Muscle layer of duodenum (tissue), 2 donors: ENCODE results near the gene CDK19.

Experiments
- H3K27ac ChIP-seq: one replicate; pipeline ENCODE4 v1.7.0; 2013; ENCODE audit warnings: mild to moderate bottlenecking, low read length
- H3K27me3 ChIP-seq: one replicate; pipeline ENCODE4 v1.7.0; 2013; ENCODE audit warnings: low read depth, mild to moderate bottlenecking, control low read depth, low read length
- H3K36me3 ChIP-seq, 2 donors: one replicate each; pipeline ENCODE4 v1.7.0; 2013; ENCODE audit warnings: low read length in 2 of 2, control low read depth in 1 of 2, mild to moderate bottlenecking in 1 of 2; ENCODE audit not compliant: insufficient read depth in 2 of 2, control insufficient read depth in 1 of 2
- H3K4me1 ChIP-seq, 2 donors: one replicate each; pipeline ENCODE4 v1.7.0; 2013; ENCODE audit warnings: low read length in 2 of 2, mild to moderate bottlenecking in 2 of 2, control low read depth in 1 of 2, moderate library complexity in 1 of 2; ENCODE audit not compliant: insufficient read depth in 2 of 2, control insufficient read depth in 1 of 2
- H3K4me3 ChIP-seq, 2 donors: one replicate each; pipeline ENCODE4 v1.7.0; 2013; ENCODE audit warnings: low read length in 2 of 2, low read depth in 1 of 2, mild to moderate bottlenecking in 1 of 2
- H3K9me3 ChIP-seq, 2 donors: one replicate each; pipeline ENCODE4 v1.7.0; 2013; ENCODE audit warnings: low read length in 2 of 2, control low read depth in 1 of 2, mild to moderate bottlenecking in 1 of 2; ENCODE audit not compliant: control insufficient read depth in 1 of 2
- donor health status: healthy.

CDK19 gene

DNA sequence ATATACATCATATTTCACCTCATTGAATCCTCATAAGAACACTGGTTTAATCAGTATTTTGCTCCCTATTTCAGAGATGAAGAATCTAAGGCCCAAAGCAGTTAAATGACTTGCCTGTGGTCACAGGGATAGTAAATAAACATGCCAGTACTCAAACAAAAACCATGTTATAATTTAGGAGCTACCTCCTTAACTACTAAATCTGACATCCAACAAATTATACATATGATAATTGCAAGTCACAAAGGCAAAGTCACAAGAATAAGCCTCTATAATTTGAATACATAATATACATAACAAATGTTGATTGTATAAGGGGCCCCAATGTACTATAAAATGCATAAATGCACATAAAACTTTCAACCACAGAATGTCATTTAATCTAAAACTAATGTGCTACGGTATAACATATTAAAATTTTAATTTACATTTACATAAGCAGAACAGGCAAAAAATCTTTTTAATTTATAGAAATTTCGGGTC is 181.5 kb downstream of the CDK19 start:
- Histone ChIP-seq H3K27ac (no peak overlapping the region), H3K4me1 (no peaks in the 10 kb centered on the region), H3K9me3 (no peaks in the 10 kb centered on the region), H3K36me3 (peaks cover 0 to 7% of the 10 kb centered on the region in 2 donors), H3K4me3 (no peak overlapping the region), H3K27me3 (no peaks in the 10 kb centered on the region)

DNA sequence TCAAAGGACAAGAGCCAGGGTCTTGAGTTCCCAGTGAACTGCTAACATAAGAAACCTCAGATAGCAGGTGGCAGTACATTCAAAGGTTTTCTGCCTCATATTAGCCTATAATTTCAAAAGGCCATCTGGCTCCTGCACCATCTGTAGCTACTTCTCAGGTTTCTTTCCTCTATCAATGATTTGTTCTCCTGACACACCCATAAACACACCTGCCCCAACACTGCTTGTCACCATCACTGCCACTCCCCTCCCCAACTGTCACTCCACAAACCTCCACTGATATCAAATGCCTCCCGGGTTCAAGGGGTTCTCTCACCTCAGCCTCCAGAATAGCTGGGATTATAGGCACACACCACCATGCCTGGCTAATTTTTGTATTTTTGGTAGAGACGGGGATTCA is 186.1 kb downstream of the CDK19 start:
- no peaks in the 10 kb centered on the region for H3K27me3 ChIP-seq
- no peaks in the 10 kb centered on the region for H3K4me1 ChIP-seq
- H3K9me3 ChIP-seq, result no peaks in the 10 kb centered on the region
- no peak overlapping the region for H3K4me3 ChIP-seq
- H3K27ac ChIP-seq, result no peak overlapping the region
- H3K36me3 ChIP-seq, result no peaks in the 10 kb centered on the region

DNA sequence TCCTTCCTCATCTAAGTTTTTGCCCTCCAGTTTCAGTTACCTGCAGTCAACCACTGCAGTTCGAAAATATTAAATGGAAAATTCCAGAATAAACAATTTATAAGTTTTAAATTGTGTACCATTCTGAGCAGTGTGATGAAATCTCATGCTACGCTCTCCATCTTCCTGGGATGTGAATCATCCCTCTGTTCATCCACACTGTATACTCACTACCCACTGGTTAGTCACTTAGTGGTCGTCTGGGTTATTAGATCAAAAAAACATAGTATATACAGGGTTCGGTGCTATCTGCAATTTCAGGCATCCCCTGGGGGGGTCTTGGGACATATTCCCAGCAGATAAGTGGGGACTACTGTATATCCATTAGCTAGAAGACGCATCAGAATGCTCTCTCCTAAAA is 186.9 kb downstream of the CDK19 start:
- no peaks in the 10 kb centered on the region for H3K9me3 ChIP-seq
- H3K4me3 ChIP-seq, result no peak overlapping the region
- no peaks in the 10 kb centered on the region for H3K27me3 ChIP-seq
- H3K36me3 ChIP-seq, result no peaks in the 10 kb centered on the region
- no peaks in the 10 kb centered on the region for H3K4me1 ChIP-seq
- H3K27ac ChIP-seq, result no peak overlapping the region

DNA sequence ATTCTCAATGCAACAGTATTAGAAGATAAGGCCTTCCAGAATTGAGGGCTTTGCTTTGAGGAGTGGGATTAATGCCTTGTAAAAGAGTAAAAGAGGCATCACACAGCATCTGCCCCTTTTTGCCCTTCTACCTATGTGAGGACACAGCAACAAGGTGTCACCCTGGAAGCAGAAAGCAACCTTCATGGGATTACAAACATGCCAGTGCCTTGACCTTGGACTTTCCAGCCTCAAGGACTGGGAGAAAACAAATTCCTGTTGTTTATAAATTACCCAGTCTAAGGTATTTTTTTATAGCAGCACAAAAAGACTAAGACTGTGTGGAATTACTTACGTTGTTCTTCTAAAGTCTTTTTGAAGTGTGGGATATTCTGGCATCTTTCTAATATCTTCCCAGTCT is 188.8 kb downstream of the CDK19 start:
- H3K4me3 ChIP-seq, result no peak overlapping the region
- no peak overlapping the region for H3K27ac ChIP-seq
- peaks cover 0 to 13% of the 10 kb centered on the region in 2 donors for H3K36me3 ChIP-seq
- no peaks in the 10 kb centered on the region for H3K4me1 ChIP-seq
- no peaks in the 10 kb centered on the region for H3K9me3 ChIP-seq
- no peaks in the 10 kb centered on the region for H3K27me3 ChIP-seq

DNA sequence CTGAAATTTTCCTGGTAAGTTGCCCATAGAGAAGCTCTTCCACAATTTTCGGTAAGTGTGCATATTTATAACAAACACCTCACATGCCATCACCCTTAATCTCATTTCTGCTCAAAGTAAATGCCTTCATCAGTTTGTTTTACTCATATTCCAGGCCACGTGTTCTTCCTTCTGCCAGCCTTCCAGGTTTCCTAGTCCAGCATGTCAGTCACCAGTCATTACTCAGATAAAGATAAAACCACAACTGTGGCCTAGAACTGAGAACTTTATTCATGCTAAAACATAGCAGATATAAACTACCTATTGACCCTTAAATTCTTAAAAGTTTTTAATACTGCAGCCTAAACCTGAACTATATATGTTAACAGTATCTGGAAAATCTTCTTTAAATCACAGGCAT is 189.4 kb downstream of the CDK19 start:
- Histone ChIP-seq H3K36me3 (peaks cover 0 to 18% of the 10 kb centered on the region in 2 donors), H3K27me3 (no peaks in the 10 kb centered on the region), H3K27ac (no peak overlapping the region), H3K9me3 (no peaks in the 10 kb centered on the region), H3K4me1 (no peaks in the 10 kb centered on the region), H3K4me3 (no peak overlapping the region)

DNA sequence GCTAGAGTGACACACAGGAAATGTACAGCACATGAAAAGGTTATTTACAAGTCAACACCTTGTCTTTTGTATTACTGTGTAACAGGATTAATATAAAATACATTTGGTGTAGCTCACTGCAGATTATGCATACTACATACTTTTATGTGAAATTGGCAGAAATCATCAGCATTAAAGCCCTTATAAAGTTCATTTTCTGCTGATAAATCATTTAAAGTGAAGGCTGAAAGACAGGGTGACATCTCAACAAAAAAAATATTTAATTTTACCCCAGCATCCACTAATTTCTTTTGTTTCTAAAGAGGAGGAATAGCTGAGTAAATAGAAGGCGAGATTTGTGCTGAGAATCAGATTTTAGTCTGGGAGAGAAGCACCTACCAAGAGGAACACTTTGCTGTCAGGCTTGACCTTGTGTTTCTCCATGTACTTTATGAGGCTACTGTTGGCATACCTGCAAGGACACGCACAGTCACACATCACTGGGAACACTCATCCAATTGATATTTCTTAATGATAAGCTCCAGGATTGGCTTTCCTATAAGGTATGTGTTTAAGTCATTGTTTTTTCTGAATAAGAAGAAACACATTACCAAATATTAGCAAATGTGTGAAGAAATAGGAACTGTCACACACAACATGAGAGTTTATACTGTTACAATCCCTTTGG is 192.2 kb downstream of the CDK19 start:
- Histone ChIP-seq H3K27me3 (no peaks in the 10 kb centered on the region), H3K36me3 (peaks cover 0 to 31% of the 10 kb centered on the region in 2 donors), H3K27ac (no peak overlapping the region), H3K9me3 (no peaks in the 10 kb centered on the region), H3K4me1 (no peaks in the 10 kb centered on the region), H3K4me3 (no peak overlapping the region)

DNA sequence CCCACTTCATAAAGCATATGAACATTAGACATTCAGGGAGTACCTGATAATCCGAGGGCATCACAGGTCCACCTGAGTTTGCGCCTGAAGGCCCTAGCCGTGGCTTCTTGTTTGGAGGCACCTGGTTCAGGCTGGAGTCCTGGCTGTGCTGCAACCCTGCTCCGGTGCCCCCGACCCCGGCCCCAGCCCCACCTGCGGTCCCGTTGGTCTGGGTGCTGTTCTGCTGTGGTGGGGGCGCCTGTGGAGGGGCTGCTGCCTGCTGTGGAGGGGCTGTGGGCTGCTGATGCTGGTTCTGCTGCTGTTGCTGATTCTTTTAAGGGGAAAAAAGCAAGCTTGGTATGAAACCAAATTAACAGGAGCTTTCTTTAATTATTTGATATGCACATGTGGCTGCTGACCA is 194.2 kb downstream of the CDK19 start:
- peaks cover 0 to 31% of the 10 kb centered on the region in 2 donors for H3K36me3 ChIP-seq
- no peak overlapping the region for H3K27ac ChIP-seq
- H3K4me3 ChIP-seq, result no peak overlapping the region
- no peaks in the 10 kb centered on the region for H3K27me3 ChIP-seq
- H3K4me1 ChIP-seq, result no peaks in the 10 kb centered on the region
- H3K9me3 ChIP-seq, result no peaks in the 10 kb centered on the region

DNA sequence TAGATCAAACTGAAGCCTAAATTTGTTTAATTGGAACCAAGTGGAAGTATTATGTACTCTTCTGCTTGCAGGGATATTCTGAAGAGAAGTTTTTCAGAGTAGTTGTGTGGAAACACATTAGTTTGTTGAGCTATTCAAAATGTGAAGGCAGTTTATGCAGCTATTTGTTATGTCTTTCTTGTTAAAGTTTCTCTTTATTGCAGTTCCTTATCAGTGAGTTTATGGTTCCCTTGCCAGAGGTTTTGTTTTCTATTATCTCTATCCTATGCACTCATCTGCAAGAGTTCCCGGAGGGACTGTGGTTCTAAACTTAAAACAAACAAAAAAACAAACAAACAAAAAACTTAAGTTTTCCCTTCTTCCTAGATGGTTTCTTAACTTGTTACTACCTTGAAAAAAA is 195.2 kb downstream of the CDK19 start:
- Histone ChIP-seq H3K27me3 (no peaks in the 10 kb centered on the region), H3K4me1 (no peaks in the 10 kb centered on the region), H3K9me3 (no peaks in the 10 kb centered on the region), H3K27ac (no peak overlapping the region), H3K36me3 (peaks cover 0 to 35% of the 10 kb centered on the region in 2 donors), H3K4me3 (no peak overlapping the region)

DNA sequence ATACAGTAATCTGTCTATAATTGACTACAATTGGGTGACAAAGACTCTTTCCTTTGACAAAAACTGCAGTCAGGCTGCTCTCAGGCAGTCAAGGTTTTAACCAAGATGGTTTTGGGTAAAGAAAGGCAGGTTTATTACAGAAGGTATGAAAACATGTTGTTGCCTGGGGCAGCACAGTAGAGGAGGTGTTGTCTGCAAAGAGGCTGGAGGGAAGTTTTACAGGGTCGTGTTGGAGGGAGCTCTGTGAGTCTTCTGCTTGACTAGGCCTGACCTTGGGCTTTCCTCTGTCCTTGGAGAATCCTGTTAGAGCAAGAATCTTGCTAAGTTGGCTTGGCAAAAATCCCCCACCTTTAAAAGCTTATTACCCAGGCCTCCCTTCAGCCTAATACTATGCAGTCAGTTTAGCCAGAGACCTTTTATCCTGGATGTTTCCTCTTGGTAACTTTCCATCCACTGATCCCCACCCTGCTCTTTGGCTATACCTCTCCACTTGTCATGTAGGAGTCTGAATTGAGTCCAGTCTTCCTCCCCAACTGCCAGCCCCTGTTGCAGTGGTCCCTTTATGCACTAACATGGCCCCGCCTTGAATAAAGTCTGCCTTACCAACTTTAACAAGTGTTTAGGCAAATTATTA is 195.9 kb downstream of the CDK19 start:
- H3K27ac ChIP-seq, result no peak overlapping the region
- H3K36me3 ChIP-seq, result peaks cover 0 to 38% of the 10 kb centered on the region in 2 donors
- no peaks in the 10 kb centered on the region for H3K27me3 ChIP-seq

DNA sequence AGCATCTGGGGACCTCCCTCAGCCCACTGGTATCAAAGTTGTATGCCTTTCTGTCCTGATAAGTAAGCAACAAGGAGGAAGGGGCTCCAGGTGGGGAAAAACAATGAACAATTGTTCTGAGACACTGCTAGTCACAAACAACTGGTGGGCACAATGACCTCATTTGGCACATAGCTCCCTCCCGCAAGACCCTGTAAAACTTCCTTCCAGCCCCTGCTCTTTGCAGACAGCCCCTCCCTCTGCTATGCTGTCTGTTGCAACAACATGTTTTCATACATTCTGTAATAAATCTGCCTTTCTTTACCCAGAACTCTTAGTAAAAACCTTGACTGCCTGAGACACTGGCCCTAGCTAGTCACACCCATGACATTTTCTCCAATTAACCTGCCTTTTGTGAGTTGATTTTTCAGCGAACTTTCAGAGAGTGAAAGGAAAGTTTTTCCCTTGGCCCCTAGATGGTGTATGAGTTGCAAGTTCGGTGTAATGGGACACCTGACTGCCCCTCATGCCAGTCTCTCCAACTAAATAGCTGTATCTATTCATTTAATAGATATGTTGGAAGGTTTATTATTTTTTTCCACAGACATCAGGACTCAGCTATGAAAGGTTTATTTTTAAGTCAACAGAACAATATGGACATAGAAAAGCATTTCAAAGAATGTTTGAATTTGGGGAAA is 196.5 kb downstream of the CDK19 start:
- H3K4me1 ChIP-seq, result no peaks in the 10 kb centered on the region
- no peaks in the 10 kb centered on the region for H3K9me3 ChIP-seq
- no peak overlapping the region for H3K27ac ChIP-seq
- no peaks in the 10 kb centered on the region for H3K27me3 ChIP-seq
- no peak overlapping the region for H3K4me3 ChIP-seq
- H3K36me3 ChIP-seq, result peaks cover 0 to 44% of the 10 kb centered on the region in 2 donors

More for the DNA sequence above, 195.9 kb downstream of the CDK19 start:
- Histone ChIP-seq H3K9me3 (no peaks in the 10 kb centered on the region), H3K4me1 (no peaks in the 10 kb centered on the region), H3K4me3 (no peak overlapping the region)

DNA sequence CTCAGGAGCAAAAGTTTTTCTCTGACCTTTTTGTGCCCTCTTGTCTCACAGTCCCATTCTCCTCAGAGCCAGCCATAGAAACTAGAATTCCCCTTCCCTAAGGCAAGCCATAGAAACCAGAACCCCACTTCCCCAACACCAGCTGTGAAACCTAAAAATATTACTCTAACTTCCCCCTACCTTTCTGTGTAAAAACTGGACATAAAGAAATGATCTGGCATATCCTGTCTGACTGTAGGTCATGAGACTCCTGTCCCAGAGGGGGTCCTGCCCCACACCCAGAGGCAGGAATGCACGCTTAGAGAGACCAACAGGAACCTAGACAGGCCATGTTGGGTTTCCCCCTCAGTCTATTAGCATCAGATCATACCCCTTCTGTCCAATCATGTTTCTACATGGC is 198.2 kb downstream of the CDK19 start:
- H3K27ac ChIP-seq, result no peak overlapping the region
- H3K9me3 ChIP-seq, result no peaks in the 10 kb centered on the region
- no peaks in the 10 kb centered on the region for H3K4me1 ChIP-seq
- H3K4me3 ChIP-seq, result no peak overlapping the region
- H3K27me3 ChIP-seq, result no peaks in the 10 kb centered on the region
- peaks cover 0 to 42% of the 10 kb centered on the region in 2 donors for H3K36me3 ChIP-seq
